GM18868 (cell line): ENCODE results near the gene SPANXD.
"Not testable (repeated sequence)": the region's sequence is repeated elsewhere in the genome, so short reads cannot be mapped to it uniquely, and the experiment has no call there.

Experiments
- ATAC-seq: cut with Tn5 transposase; IDR thresholded peaks from one replicate; pipeline ENCODE4 v1.9.1; 2021; ENCODE audit warnings: mild to moderate bottlenecking, moderate library complexity; ENCODE audit not compliant: unreplicated experiment

The SPANXD gene

GRCh38 chrX:141698639-141699038 is at the start of gene SPANXD:
TSS of gene SPANXD (minus strand) at chrX:141698739. CDS start at chrX:141698405, 334 bp downstream.
- not testable (repeated sequence) for ATAC-seq

GRCh38 chrX:141742666-141743065 is 44.1 kb upstream of the SPANXD start:
- ATAC-seq = no peak

GRCh38 chrX:141736656-141737055 is 38.1 kb upstream of the SPANXD start:
- no peak for ATAC-seq

- no peak for ATAC-seq
Observed at GRCh38 chrX:141733371-141733770, 34.8 kb upstream of the SPANXD start.

GRCh38 chrX:141732031-141732430 is 33.5 kb upstream of the SPANXD start:
- no peak for ATAC-seq

GRCh38 chrX:141724186-141724585 is 25.6 kb upstream of the SPANXD start:
- no peak for ATAC-seq

- no peak for ATAC-seq
Observed at GRCh38 chrX:141714680-141715079, 16.1 kb upstream of the SPANXD start.

- ATAC-seq = no peak
Observed at GRCh38 chrX:141701072-141701471, 2.5 kb upstream of the SPANXD start.

- no peak for ATAC-seq
Observed at GRCh38 chrX:141673946-141674345, 24.6 kb downstream of the SPANXD start.

- ATAC-seq = no peak
Observed at GRCh38 chrX:141669689-141670088, 28.9 kb downstream of the SPANXD start.

GRCh38 chrX:141668371-141668770 is 30.2 kb downstream of the SPANXD start:
- no peak for ATAC-seq

GRCh38 chrX:141662781-141663180 is 35.8 kb downstream of the SPANXD start:
- ATAC-seq = no peak

- ATAC-seq = no peak
Observed at GRCh38 chrX:141652286-141652685, 46.3 kb downstream of the SPANXD start.
